Stomach (tissue), 9 donors: ENCODE measurements around the gene CNGA4. TPM values are rescaled to one million over a fixed set of nuclear protein-coding genes. Genes with fewer than 3 reads are reported as not detected.
A peak's percentile ranks its signal among the peaks of the same experiment; 100 is the strongest.
"Not testable (repeated sequence)": the region's sequence is repeated elsewhere in the genome, so short reads cannot be mapped to it uniquely, and the experiment has no call there.

Experiments used
- DNase-seq, 2 donors: peaks; one replicate each; pipeline versions ENCODE4 v3.0.0 to v3.0.0-alpha.2; 2013 to 2019
- H3K27ac ChIP-seq, 5 donors: fragments of 200-600 bp in 4 of 5; sonication (generic) in 4 of 5; one replicate each; pipeline ENCODE4 v1.5.1; 2013 to 2019; ENCODE audit warnings: mild to moderate bottlenecking in 1 of 5, moderate library complexity in 1 of 5
- H3K27me3 ChIP-seq, 3 donors: fragments of 200-600 bp; sonication (generic); one replicate each; pipeline ENCODE4 v1.5.1; 2017 to 2019; ENCODE audit warnings: mixed run types in 1 of 3
- H3K36me3 ChIP-seq, 4 donors: fragments of 200-600 bp; sonication (generic); 1 replicate in 3 of 4; 2 replicates in 1 of 4; pipeline ENCODE4 v1.5.1; 2016 to 2019
- H3K4me1 ChIP-seq, 4 donors: fragments of 200-600 bp; sonication (generic); one replicate each; pipeline ENCODE4 v1.5.1; 2016 to 2019
- H3K4me3 ChIP-seq, 4 donors: fragments of 200-600 bp; sonication (generic) in 3 of 4; one replicate each; pipeline ENCODE4 v1.5.1; 2016 to 2019; ENCODE audit warnings: mild to moderate bottlenecking in 1 of 4
- H3K9me3 ChIP-seq, 4 donors: fragments of 200-600 bp; sonication (generic); one replicate each; pipeline ENCODE4 v1.5.1; 2016 to 2019
- CTCF ChIP-seq, 7 experiments: fragments of 450-650 bp in 4 of 7; fragments of 200-600 bp in 3 of 7; sonication (generic) in 3 of 7; IDR thresholded peaks; one replicate each; pipeline ENCODE4 v1.5.1; 2016 to 2019; ENCODE audit warnings: antibody characterized with exemption in 7 of 7, control low read depth in 2 of 7, mild to moderate bottlenecking in 1 of 7
- EP300 ChIP-seq: sonication (generic); formaldehyde crosslinking; IDR thresholded peaks from one replicate; pipeline ENCODE4 v1.6.1; 2017; ENCODE audit warnings: antibody characterized with exemption
- POLR2A ChIP-seq, 4 donors: fragments of 450-650 bp; IDR thresholded peaks; one replicate each; pipeline ENCODE4 v1.6.1; 2016; ENCODE audit warnings: antibody characterized with exemption in 4 of 4, control low read depth in 2 of 4, mild to moderate bottlenecking in 1 of 4, moderate library complexity in 1 of 4
- POLR2AphosphoS5 ChIP-seq, 3 donors: sonication (generic); formaldehyde crosslinking; IDR thresholded peaks; one replicate each; pipeline ENCODE4 v1.6.1; 2016; ENCODE audit warnings: antibody characterized with exemption in 3 of 3
- whole genome bisulfite sequencing, 5 donors: extraction: QIAGEN DNeasy Blood & Tissue Kit in 3 of 5; methylation state at CpG; one replicate each; pipeline versions ENCODE4 v1.1.5 to v1.1.7; 2013 to 2018; 5-methylcytosine and 5-hydroxymethylcytosine counted together
- intact Hi-C: fragments of 100-400 bp; cut with DNase I; formaldehyde crosslinking; loops from one replicate; pipeline ENCODE4 v1.15.1; 2023; ENCODE audit warnings: low total_unique reads
- polyA plus RNA-seq, 3 donors: library from polyadenylated mRNA; stranded (reverse); fragments of 200-250 nt; gene quantifications; one replicate each; pipeline ENCODE4 v1.2.3, GENCODE V29; 2013
- total RNA-seq, 5 donors: library from RNA; depleted of rRNA; stranded (reverse); fragments of >200 nt; gene quantifications; one replicate each; pipeline versions ENCODE4 v1.1.0 to v1.2.3, GENCODE V29; 2014 to 2016
- donor health status: healthy with polysubstance abuse.
- donor health status: Bipolar disorder and iron deficiency.
- donor health status: healthy.

Gene CNGA4
- total and polyA plus RNA-seq, 8 donors: 0.08 TPM; not detected in 7

GRCh38 chr11:6245536-6245935 is 6.6 kb downstream of the CNGA4 start:
- Histone ChIP-seq H3K4me3 (no peak overlapping the region), H3K27ac (no peak overlapping the region), H3K36me3 (no peaks in the 10 kb centered on the region), H3K9me3 (no peaks in the 10 kb centered on the region), H3K4me1 (peaks cover 9 to 12% (median 10%) of the 10 kb centered on the region in 4 donors), H3K27me3 (no peaks in the 10 kb centered on the region)
- TF ChIP-seq POLR2A (IDR thresholded peaks at IDR 0.05) (no peak), POLR2AphosphoS5 (IDR thresholded peaks at IDR 0.05) (no peak), EP300 (no peak), CTCF (IDR thresholded peaks at IDR 0.05) (no peak)
- DNase-seq: no peak
- 91 to 100% (median 95%) methylated on average over 2 of the region's 2 CpGs for WGBS, 5 donors
- intact Hi-C loops: no loop called here

GRCh38 chr11:6248248-6248647 is 9.4 kb downstream of the CNGA4 start:
- intact Hi-C loops: no loop called here
- Histone ChIP-seq H3K36me3 (no peaks in the 10 kb centered on the region), H3K4me1 (peaks cover 22 to 36% (median 30%) of the 10 kb centered on the region in 4 donors), H3K9me3 (no peaks in the 10 kb centered on the region), H3K27me3 (no peaks in the 10 kb centered on the region), H3K27ac (no peak overlapping the region), H3K4me3 (no peak overlapping the region)
- 89 to 100% (median 95%) methylated on average over 1 of the region's 1 CpG for WGBS, 5 donors
- DNase-seq: peak in 1 of 2 donors; percentile 23
- TF ChIP-seq EP300 (no peak), CTCF (IDR thresholded peaks at IDR 0.05) (no peak)

- H3K27ac ChIP-seq, H3K9me3 ChIP-seq, H3K27me3 ChIP-seq, H3K4me3 ChIP-seq, DNase-seq, H3K36me3 ChIP-seq, intact Hi-C loops: not testable (repeated sequence)
- 80 to 95% (median 91%) methylated on average over 3 of the region's 3 CpGs for WGBS, 5 donors
- H3K4me1 ChIP-seq: peaks cover 27 to 43% (median 33%) of the 10 kb centered on the region in 4 donors
These were observed 10.0 kb downstream of the CNGA4 start for GRCh38 chr11:6248897-6249296.

GRCh38 chr11:6249770-6250555 is 11.1 kb downstream of the CNGA4 start:
- 21 to 58% (median 28%) methylated on average over 3 of the region's 3 CpGs for WGBS, 5 donors
- Histone ChIP-seq H3K9me3 (no peaks in the 10 kb centered on the region), H3K4me1 (peaks cover 27 to 43% (median 33%) of the 10 kb centered on the region in 4 donors), H3K4me3 (no peak overlapping the region), H3K27me3 (no peaks in the 10 kb centered on the region), H3K36me3 (no peaks in the 10 kb centered on the region), H3K27ac (peak overlapping the region; percentile 46 to 71 (median 57))
- TF ChIP-seq POLR2AphosphoS5 (IDR thresholded peaks at IDR 0.05) (peak in 2 of 3 donors; percentile 33 to 71), POLR2A (IDR thresholded peaks at IDR 0.05) (no peak), CTCF (IDR thresholded peaks at IDR 0.05) (no peak), EP300 (no peak)
- DNase-seq: peak; percentile 86 to 93
- intact Hi-C loops: no loop called here

- Histone ChIP-seq H3K36me3 (no peaks in the 10 kb centered on the region), H3K9me3 (no peaks in the 10 kb centered on the region), H3K4me3 (no peak overlapping the region), H3K27me3 (peaks cover 0 to 7% (median 0%) of the 10 kb centered on the region in 3 donors), H3K27ac (peak overlapping the region; percentile 90 to 92 (median 91)), H3K4me1 (peaks cover 27 to 43% (median 33%) of the 10 kb centered on the region in 4 donors)
- DNase-seq: peak; percentile 90 to 93
- TF ChIP-seq CTCF (IDR thresholded peaks at IDR 0.05) (peak in 6 of 7 experiments; percentile 90 to 99 (median 92)), POLR2A (IDR thresholded peaks at IDR 0.05) (no peak)
- intact Hi-C loops: no loop called here
- WGBS, 5 donors: 35 to 45% (median 38%) methylated on average over 6 of the region's 6 CpGs
These were observed 12.3 kb downstream of the CNGA4 start for GRCh38 chr11:6251120-6251733.
